HCT116 (cell line): ENCODE data around the gene VAPA. TPM values are rescaled to one million over a fixed set of nuclear protein-coding genes. Genes with fewer than 3 reads are reported as not detected.

Experiments used
- ATAC-seq: fragments of 200-7000 bp; cut with Tn5 transposase; 2 replicates; pipeline ENCODE4 v1.9.1; 2020; ENCODE audit warnings: mild to moderate bottlenecking, moderate library complexity
- BruUV-seq: library from RNA; stranded (reverse); fragments of 400-500 nt; replicated peaks from 2 replicates; lab custom pipeline; 2021; lab: Mats Ljungman, UMichigan
- CTCF ChIA-PET: fragments of 300-600 bp; sonication (Branson Sonifier 250); formaldehyde crosslinking; loops from one replicate; lab custom pipeline; 2021; ENCODE audit warnings: antibody characterized with exemption; lab: Charles Lee
- POLR2A ChIA-PET: fragments of 300-600, 350-600 bp; sonication (Branson Sonifier 250); formaldehyde crosslinking; loops from one replicate; lab custom pipeline; 2021; ENCODE audit warnings: antibody characterized with exemption; lab: Charles Lee
- RAD21 ChIA-PET, 2 experiments: fragments of 300-600 bp; sonication (Branson Sonifier 250); formaldehyde crosslinking; loops; one replicate each; lab custom pipeline; 2023; ENCODE audit warnings: low total read pairs in 2 of 2; ENCODE audit not compliant: uncharacterized antibody in 2 of 2, unreplicated experiment in 2 of 2, low non-redundant PET in 1 of 2; lab: Charles Lee
- DNase-seq: peaks from one replicate; pipeline ENCODE4 v3.0.0-alpha.2; 2010; ENCODE audit warnings: low read depth, low spot score
- H2AFZ ChIP-seq: fragments of 200-600 bp; shearing (Covaris generic), sonication (generic); 2 replicates; pipeline ENCODE4 v1.6.1; 2017; ENCODE audit warnings: low read depth, mixed run types, mixed read lengths, antibody characterized with exemption, low read length; ENCODE audit not compliant: poor library complexity, severe bottlenecking
- H3K27ac ChIP-seq: 2 replicates; pipeline ENCODE4 v1.5.1; 2012; ENCODE audit warnings: low read depth, low read length
- H3K27me3 ChIP-seq: fragments of 200-600 bp; sonication (generic); 2 replicates; pipeline ENCODE4 v1.6.1; 2016; ENCODE audit warnings: mixed run types, low read length, mixed read lengths; ENCODE audit not compliant: insufficient read depth
- H3K36me3 ChIP-seq, 2 experiments: fragments of 200-500 bp in 1 of 2; fragments of 200-600 bp in 1 of 2; sonication (Bioruptor generic) in 1 of 2; sonication (generic) in 1 of 2; 2 replicates each; pipeline versions ENCODE4 v1.5.1 to v1.6.1; 2014 to 2016; ENCODE audit warnings: low read length in 2 of 2, inconsistent platforms in 1 of 2, mixed read lengths in 1 of 2, mixed run types in 1 of 2; ENCODE audit not compliant: insufficient read depth in 2 of 2, control insufficient read depth in 1 of 2
- H3K4me1 ChIP-seq, 2 experiments: fragments of 200-600 bp in 1 of 2; sonication (generic) in 1 of 2; 2 replicates each; pipeline versions ENCODE4 v1.5.1 to v1.6.1; 2012 to 2017; ENCODE audit warnings: low read length in 2 of 2, inconsistent platforms in 1 of 2, mild to moderate bottlenecking in 1 of 2, mixed read lengths in 1 of 2, mixed run types in 1 of 2, moderate library complexity in 1 of 2; ENCODE audit not compliant: insufficient read depth in 2 of 2, control insufficient read depth in 1 of 2
- H3K4me2 ChIP-seq: fragments of 200-600 bp; sonication (generic); 2 replicates; pipeline ENCODE4 v1.6.1; 2017; ENCODE audit warnings: mixed run types, low read length, mixed read lengths
- H3K4me3 ChIP-seq, 2 experiments: fragments of 200-600 bp in 1 of 2; sonication (generic) in 1 of 2; replicated peaks in 1 of 2; 2 replicates each; pipeline ENCODE4 v1.5.1; 2011 to 2016; ENCODE audit warnings: low read length in 2 of 2, control low read depth in 1 of 2, low read depth in 1 of 2, mild to moderate bottlenecking in 1 of 2, mixed read lengths in 1 of 2, mixed run types in 1 of 2
- H3K79me2 ChIP-seq: fragments of 200-600 bp; sonication (generic); 2 replicates; pipeline ENCODE4 v1.6.1; 2017; ENCODE audit warnings: mild to moderate bottlenecking, mixed run types, low read length, moderate library complexity, mixed read lengths; ENCODE audit not compliant: insufficient read depth
- H3K9ac ChIP-seq: fragments of 200-600 bp; sonication (generic); 2 replicates; pipeline ENCODE4 v1.6.1; 2016; ENCODE audit warnings: low read length, mixed read lengths
- H3K9me2 ChIP-seq: fragments of 200-600 bp; sonication (generic), shearing (Covaris generic); 2 replicates; pipeline ENCODE4 v1.6.1; 2017; ENCODE audit warnings: mixed run types, mild to moderate bottlenecking, moderate library complexity; ENCODE audit not compliant: insufficient read depth
- H3K9me3 ChIP-seq, 2 experiments: fragments of 200-500 bp in 1 of 2; fragments of 200-600 bp in 1 of 2; sonication (Bioruptor generic) in 1 of 2; sonication (generic) in 1 of 2; 2 replicates each; pipeline ENCODE4 v1.6.1; 2014 to 2017; ENCODE audit warnings: low read length in 2 of 2, mixed read lengths in 2 of 2, inconsistent platforms in 1 of 2, low read depth in 1 of 2, mild to moderate bottlenecking in 1 of 2, mixed run types in 1 of 2, moderate library complexity in 1 of 2; ENCODE audit not compliant: control insufficient read depth in 1 of 2, insufficient read depth in 1 of 2
- H4K20me1 ChIP-seq: fragments of 200-600 bp; sonication (generic), shearing (Covaris generic); 2 replicates; pipeline ENCODE4 v1.6.1; 2017; ENCODE audit warnings: mixed run types, mild to moderate bottlenecking, moderate library complexity; ENCODE audit not compliant: insufficient read depth
- ATF3 ChIP-seq: IDR thresholded peaks from 2 replicates; pipeline ENCODE4 v1.6.1; 2012
- CBX3 ChIP-seq: IDR thresholded peaks from 2 replicates; pipeline ENCODE4 v1.6.1; 2012; ENCODE audit warnings: low read depth
- CEBPB ChIP-seq: IDR thresholded peaks from 2 replicates; pipeline ENCODE4 v1.6.1; 2012; ENCODE audit warnings: low read depth
- CTCF ChIP-seq, 3 experiments: fragments of 200-600 bp in 1 of 3; sonication (generic) in 1 of 3; IDR thresholded peaks in 2 of 3; conservative IDR thresholded peaks in 1 of 3; 2 replicates each; pipeline ENCODE4 v1.5.1; 2012 to 2017; ENCODE audit warnings: low read depth in 2 of 3, low read length in 2 of 3, antibody characterized with exemption in 1 of 3, borderline replicate concordance in 1 of 3, control low read depth in 1 of 3, mild to moderate bottlenecking in 1 of 3, mixed read lengths in 1 of 3, mixed run types in 1 of 3, moderate library complexity in 1 of 3; ENCODE audit not compliant: insufficient read depth in 1 of 3
- EGR1 ChIP-seq: IDR thresholded peaks from 2 replicates; pipeline ENCODE4 v1.6.1; 2012; ENCODE audit warnings: low read depth
- ELF1 ChIP-seq: IDR thresholded peaks from 2 replicates; pipeline ENCODE4 v1.6.1; 2012; ENCODE audit warnings: low read depth, borderline replicate concordance
- EZH2 ChIP-seq: fragments of 200-600 bp; sonication (generic); IDR thresholded peaks from 2 replicates; pipeline ENCODE4 v1.6.1; 2017; ENCODE audit warnings: antibody characterized with exemption, mixed run types
- EZH2phosphoT487 ChIP-seq: fragments of 200-600 bp; IDR thresholded peaks from 2 replicates; pipeline ENCODE4 v1.6.1; 2018; ENCODE audit warnings: antibody characterized with exemption, borderline replicate concordance
- JUND ChIP-seq: IDR thresholded peaks from 2 replicates; pipeline ENCODE4 v1.6.1; 2012
- MAX ChIP-seq: IDR thresholded peaks from 2 replicates; pipeline ENCODE4 v1.6.1; 2012
- POLR2AphosphoS5 ChIP-seq: IDR thresholded peaks from 2 replicates; pipeline ENCODE4 v1.6.1; 2011; ENCODE audit warnings: mild to moderate bottlenecking, low read depth, low read length, moderate library complexity
- SIN3A ChIP-seq: IDR thresholded peaks from 2 replicates; pipeline ENCODE4 v1.6.1; 2012; ENCODE audit warnings: low read depth
- SP1 ChIP-seq: IDR thresholded peaks from 2 replicates; pipeline ENCODE4 v1.6.1; 2012; ENCODE audit warnings: low read depth
- SRF ChIP-seq: IDR thresholded peaks from 2 replicates; pipeline ENCODE4 v1.6.1; 2012; ENCODE audit warnings: low read depth
- YY1 ChIP-seq: IDR thresholded peaks from 2 replicates; pipeline ENCODE4 v1.6.1; 2011; ENCODE audit warnings: low read length, low read depth, moderate library complexity, mild to moderate bottlenecking; ENCODE audit not compliant: insufficient replicate concordance; ENCODE audit errors: extremely low read depth
- ZBTB33 ChIP-seq: IDR thresholded peaks from 2 replicates; pipeline ENCODE4 v1.6.1; 2011; ENCODE audit warnings: mild to moderate bottlenecking, low read length, moderate library complexity; ENCODE audit not compliant: insufficient replicate concordance; ENCODE audit errors: extremely low read depth
- ZFX ChIP-seq: fragments of 450-650 bp; IDR thresholded peaks from 2 replicates; pipeline ENCODE4 v1.6.1; 2017
- ZNF274 ChIP-seq: fragments of 200-500 bp; sonication (Bioruptor generic); IDR thresholded peaks from 2 replicates; pipeline ENCODE4 v1.6.1; 2014; ENCODE audit warnings: mild to moderate bottlenecking, low read depth, low read length, inconsistent platforms
- intact Hi-C: fragments of 100-400 bp; cut with micrococcal nuclease; formaldehyde crosslinking; loops from 2 replicates; pipeline ENCODE4 v1.10.0; 2022
- total RNA-seq: library from RNA; stranded (reverse); gene quantifications from one replicate; pipeline ENCODE4 v1.2.1, GENCODE V29; 2021; ENCODE audit not compliant: unreplicated experiment

The VAPA gene
- total RNA-seq, 1 experiment from 2014 or later = 295 TPM

- no TSS peak for BruUV-seq
- Histone ChIP-seq H3K79me2 (peaks cover 94% of the 10 kb centered on the region), H4K20me1 (peaks cover 9% of the 10 kb centered on the region; the same call in 1 of the 2 replicates), H3K36me3 (peaks cover 24 to 28% of the 10 kb centered on the region in 2 experiments), H2AFZ (no peak overlapping the region), H3K4me1 (no peaks in the 10 kb centered on the region), H3K27me3 (no peaks in the 10 kb centered on the region), H3K4me3 (no peak overlapping the region), H3K4me2 (no peak overlapping the region), H3K27ac (no peak overlapping the region), H3K9ac (no peak overlapping the region), H3K9me2 (no peaks in the 10 kb centered on the region)
- ChIA-PET CTCF (no interaction called here), POLR2A (no interaction called here), RAD21 (no interaction called here)
- intact Hi-C loops = no loop called here
- no peak for ATAC-seq
- TF ChIP-seq ELF1 (no peak), EZH2 (no peak), EGR1 (no peak), ZFX (no peak), SIN3A (no peak), CTCF (IDR thresholded peaks at IDR 0.05 in 2 of 3, conservative IDR thresholded peaks at IDR 0.05 in 1 of 3; ENCODE audit: borderline replicate concordance in 1 of 3, insufficient read depth in 1 of 3, low read depth in 2 of 3, low read length in 2 of 3) (no peak), ATF3 (no peak), SRF (no peak), YY1 (no peak), ZNF274 (no peak), ZBTB33 (no peak), CBX3 (no peak), SP1 (no peak), POLR2AphosphoS5 (no peak), EZH2phosphoT487 (no peak), CEBPB (no peak), JUND (no peak), MAX (no peak)
- TF ChIP-seq, all 23 proteins: peak for 0
- no peaks in the 10 kb centered on the region for H3K9me3 ChIP-seq
- no peak for DNase-seq
Measured at GRCh38 chr18:9944805-9945204, 31.0 kb downstream of the VAPA start.
